Measurements from ENCODE around the gene TPM3. TPM values are rescaled to one million over a fixed set of nuclear protein-coding genes. Genes with fewer than 3 reads are reported as not detected.

TPM3 gene
- total and polyA plus RNA-seq, 9 of the 15 experiments (the other 6 are each of a cell fraction or from before 2014, with no cell fraction given): 202 to 604 (median 421) TPM

DNA sequence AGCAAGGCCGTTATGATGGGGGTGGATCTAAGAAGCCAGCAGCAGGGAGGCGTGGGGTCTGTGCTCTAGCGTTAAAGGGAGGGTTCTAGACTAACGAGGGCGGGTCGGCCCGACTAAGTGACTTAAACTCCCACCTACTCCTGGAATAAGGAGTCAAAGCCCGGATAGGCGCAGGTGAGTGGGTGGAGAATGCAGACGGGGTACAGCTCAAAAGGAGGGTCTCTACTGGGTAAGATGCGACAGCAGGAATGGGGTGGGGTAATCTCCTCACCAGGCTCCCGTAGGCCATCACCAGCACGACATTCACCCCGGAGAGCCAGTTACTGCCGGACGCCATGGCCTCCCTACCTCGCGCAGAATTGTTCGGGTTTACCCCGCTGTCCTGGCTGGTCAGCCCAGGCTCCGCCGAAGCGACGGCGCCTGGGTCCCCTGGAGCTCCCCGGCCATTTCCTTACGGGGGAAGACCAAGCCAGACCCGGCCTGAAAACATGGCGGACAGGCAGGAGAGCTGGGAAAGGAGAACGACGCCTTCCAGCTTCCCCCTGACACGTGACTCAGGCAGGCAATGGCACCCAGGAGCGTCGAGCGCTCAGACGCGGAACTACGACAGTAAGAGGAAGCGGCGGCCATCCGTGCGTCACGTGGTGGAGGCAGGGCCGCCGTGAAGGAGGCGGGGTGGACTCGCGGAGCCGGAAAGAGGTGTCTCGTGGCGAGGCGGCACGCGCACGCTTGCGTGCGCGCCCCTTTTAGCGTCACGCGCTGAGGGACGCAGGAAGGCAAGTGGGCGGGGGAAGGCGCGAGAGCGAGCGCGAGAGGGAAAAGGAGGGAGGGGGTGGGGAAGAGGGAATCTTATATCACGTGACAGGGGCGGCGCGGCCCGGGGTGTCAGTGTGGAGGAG, 28.4 kb upstream of the TPM3 start, which contains the start of gene UBAP2L (continued):
- TF ChIP-seq, protein P1, sequence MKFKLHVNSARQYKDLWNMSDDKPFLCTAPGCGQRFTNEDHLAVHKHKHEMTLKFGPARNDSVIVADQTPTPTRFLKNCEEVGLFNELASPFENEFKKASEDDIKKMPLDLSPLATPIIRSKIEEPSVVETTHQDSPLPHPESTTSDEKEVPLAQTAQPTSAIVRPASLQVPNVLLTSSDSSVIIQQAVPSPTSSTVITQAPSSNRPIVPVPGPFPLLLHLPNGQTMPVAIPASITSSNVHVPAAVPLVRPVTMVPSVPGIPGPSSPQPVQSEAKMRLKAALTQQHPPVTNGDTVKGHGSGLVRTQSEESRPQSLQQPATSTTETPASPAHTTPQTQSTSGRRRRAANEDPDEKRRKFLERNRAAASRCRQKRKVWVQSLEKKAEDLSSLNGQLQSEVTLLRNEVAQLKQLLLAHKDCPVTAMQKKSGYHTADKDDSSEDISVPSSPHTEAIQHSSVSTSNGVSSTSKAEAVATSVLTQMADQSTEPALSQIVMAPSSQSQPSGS (CRISPR knock-in tag; IDR thresholded peaks at IDR 0.05): no peak
- TF ChIP-seq KHSRP (IDR thresholded peaks at IDR 0.05) (no peak), ZNF830 (CRISPR knock-in tag; IDR thresholded peaks at IDR 0.05) (no peak), ESRRB (CRISPR knock-in tag; IDR thresholded peaks at IDR 0.05; ENCODE audit: borderline replicate concordance) (no peak), MYBL2 (IDR thresholded peaks at IDR 0.05; ENCODE audit: low read depth) (no peak), MYBL2 (CRISPR knock-in tag; IDR thresholded peaks at IDR 0.05; ENCODE audit: borderline replicate concordance) (no peak), RFX7 (CRISPR knock-in tag; IDR thresholded peaks at IDR 0.05) (no peak), RUNX1 (IDR thresholded peaks at IDR 0.05; ENCODE audit: low read depth) (no peak), ZNF384 (IDR thresholded peaks at IDR 0.05; ENCODE audit: low read depth, low read length) (no peak), HIVEP1 (CRISPR knock-in tag; IDR thresholded peaks at IDR 0.05) (no peak), ELF2 (CRISPR knock-in tag; IDR thresholded peaks at IDR 0.05) (peak; percentile 82; the same call in 1 of the 2 replicates), NCOA2 (IDR thresholded peaks at IDR 0.05; ENCODE audit: partially characterized antibody in 2 of 2) (no peak), POLR2G (IDR thresholded peaks at IDR 0.05; ENCODE audit: low read depth, low read length) (peak; percentile 97)
- TF ChIP-seq, protein P2, sequence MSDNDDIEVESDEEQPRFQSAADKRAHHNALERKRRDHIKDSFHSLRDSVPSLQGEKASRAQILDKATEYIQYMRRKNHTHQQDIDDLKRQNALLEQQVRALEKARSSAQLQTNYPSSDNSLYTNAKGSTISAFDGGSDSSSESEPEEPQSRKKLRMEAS (CRISPR knock-in tag; IDR thresholded peaks at IDR 0.05): peak; percentile 99
- TF ChIP-seq, protein P3, sequence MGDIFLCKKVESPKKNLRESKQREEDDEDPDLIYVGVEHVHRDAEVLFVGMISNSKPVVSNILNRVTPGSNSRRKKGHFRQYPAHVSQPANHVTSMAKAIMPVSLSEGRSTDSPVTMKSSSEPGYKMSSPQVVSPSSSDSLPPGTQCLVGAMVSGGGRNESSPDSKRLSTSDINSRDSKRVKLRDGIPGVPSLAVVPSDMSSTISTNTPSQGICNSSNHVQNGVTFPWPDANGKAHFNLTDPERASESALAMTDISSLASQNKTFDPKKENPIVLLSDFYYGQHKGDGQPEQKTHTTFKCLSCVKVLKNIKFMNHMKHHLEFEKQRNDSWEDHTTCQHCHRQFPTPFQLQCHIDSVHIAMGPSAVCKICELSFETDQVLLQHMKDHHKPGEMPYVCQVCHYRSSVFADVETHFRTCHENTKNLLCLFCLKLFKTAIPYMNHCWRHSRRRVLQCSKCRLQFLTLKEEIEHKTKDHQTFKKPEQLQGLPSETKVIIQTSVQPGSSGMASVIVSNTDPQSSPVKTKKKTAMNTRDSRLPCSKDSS (IDR thresholded peaks at IDR 0.05; ENCODE audit: low read depth, partially characterized antibody): no peak
- TF ChIP-seq, protein P4, sequence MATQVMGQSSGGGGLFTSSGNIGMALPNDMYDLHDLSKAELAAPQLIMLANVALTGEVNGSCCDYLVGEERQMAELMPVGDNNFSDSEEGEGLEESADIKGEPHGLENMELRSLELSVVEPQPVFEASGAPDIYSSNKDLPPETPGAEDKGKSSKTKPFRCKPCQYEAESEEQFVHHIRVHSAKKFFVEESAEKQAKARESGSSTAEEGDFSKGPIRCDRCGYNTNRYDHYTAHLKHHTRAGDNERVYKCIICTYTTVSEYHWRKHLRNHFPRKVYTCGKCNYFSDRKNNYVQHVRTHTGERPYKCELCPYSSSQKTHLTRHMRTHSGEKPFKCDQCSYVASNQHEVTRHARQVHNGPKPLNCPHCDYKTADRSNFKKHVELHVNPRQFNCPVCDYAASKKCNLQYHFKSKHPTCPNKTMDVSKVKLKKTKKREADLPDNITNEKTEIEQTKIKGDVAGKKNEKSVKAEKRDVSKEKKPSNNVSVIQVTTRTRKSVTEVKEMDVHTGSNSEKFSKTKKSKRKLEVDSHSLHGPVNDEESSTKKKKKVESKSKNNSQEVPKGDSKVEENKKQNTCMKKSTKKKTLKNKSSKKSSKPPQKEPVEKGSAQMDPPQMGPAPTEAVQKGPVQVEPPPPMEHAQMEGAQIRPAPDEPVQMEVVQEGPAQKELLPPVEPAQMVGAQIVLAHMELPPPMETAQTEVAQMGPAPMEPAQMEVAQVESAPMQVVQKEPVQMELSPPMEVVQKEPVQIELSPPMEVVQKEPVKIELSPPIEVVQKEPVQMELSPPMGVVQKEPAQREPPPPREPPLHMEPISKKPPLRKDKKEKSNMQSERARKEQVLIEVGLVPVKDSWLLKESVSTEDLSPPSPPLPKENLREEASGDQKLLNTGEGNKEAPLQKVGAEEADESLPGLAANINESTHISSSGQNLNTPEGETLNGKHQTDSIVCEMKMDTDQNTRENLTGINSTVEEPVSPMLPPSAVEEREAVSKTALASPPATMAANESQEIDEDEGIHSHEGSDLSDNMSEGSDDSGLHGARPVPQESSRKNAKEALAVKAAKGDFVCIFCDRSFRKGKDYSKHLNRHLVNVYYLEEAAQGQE (IDR thresholded peaks at IDR 0.05; ENCODE audit: borderline replicate concordance): peak; percentile 97
- TF ChIP-seq, protein P4 (CRISPR knock-in tag; IDR thresholded peaks at IDR 0.05; ENCODE audit: low read depth): peak; percentile 29

Measured in K562 (cell line).